Heart left ventricle (tissue), 13 donors: ENCODE measurements around the gene TMEM209.

Source experiments
- CTCF ChIP-seq, 12 donors: fragments of 200-600 bp; sonication (generic) in 4 of 12; IDR thresholded peaks; one replicate each; pipeline versions ENCODE4 v1.5.0 to v1.8.0; 2018 to 2022; ENCODE audit warnings: antibody characterized with exemption in 12 of 12, mild to moderate bottlenecking in 5 of 12
- POLR2A ChIP-seq, 2 donors: fragments of 450-650 bp; IDR thresholded peaks; one replicate each; pipeline ENCODE4 v1.6.1; 2017; ENCODE audit warnings: antibody characterized with exemption in 2 of 2, mild to moderate bottlenecking in 2 of 2, moderate library complexity in 2 of 2
- donor health status: ischemic (EF 13 %, LVEDD 7.1; RV severe dilation, severe dysfunction).
- donor health status: DM: no; HTN: yes; CAD: no.
- donor health status: DM: no; HTN: no; CAD: no.
- donor health status: ischemic (EF 25% LVEDD 6.9; RV normal size, moderate dysfunction).
- donor health status: ischemic (EF 25% LVEDD 5.7; RV mildly dilated, moderate dysfunction).
- donor health status: ischemic (EF 35%, LVEDD 5.7; RV mildly dilated, moderate dysfunction).
- donor health status: nonischemic (EF 11% LVEDD 7.7; RV severe dilation, severe dysfunction).
- donor health status: DM: yes; HTN: yes; CAD: no.
- donor health status: PGD.
- donor health status: ischemic (EF 29% LVEDD 5.4; RV normal size, mild dysfunction).
- donor health status: nonischemic (EF 23%, LVEDD 6.1; RV moderate dilation, normal function).

GRCh38 chr7:130156140-130156539 lies 49.1 kb downstream of the TMEM209 start:
- TF ChIP-seq POLR2A (IDR thresholded peaks at IDR 0.05) (no peak), CTCF (IDR thresholded peaks at IDR 0.05) (no peak)
